ENCODE results near the gene COLEC11.
A peak's percentile ranks its signal among the peaks of the same experiment; 100 is the strongest.
"Not testable (repeated sequence)": the region's sequence is repeated elsewhere in the genome, so short reads cannot be mapped to it uniquely, and the experiment has no call there.

COLEC11 gene

GRCh38 chr2:3633089-3633981 lies 38.4 kb downstream of the COLEC11 start:
- peak; percentile 58 for DNase-seq (ENCODE audit: low spot score)
- H3K4me3 ChIP-seq = no peak overlapping the region
- TF ChIP-seq CTCF (IDR thresholded peaks at IDR 0.05) = no peak
- H3K27ac ChIP-seq = no peak overlapping the region

GRCh38 chr2:3633982-3634595 lies 39.2 kb downstream of the COLEC11 start:
- no peak overlapping the region for H3K27ac ChIP-seq
- no peak overlapping the region for H3K4me3 ChIP-seq
- DNase-seq (ENCODE audit: low spot score) = peak; percentile 35
- no peak for TF ChIP-seq CTCF (IDR thresholded peaks at IDR 0.05)

GRCh38 chr2:3634596-3635121 lies 39.7 kb downstream of the COLEC11 start:
- Histone ChIP-seq H3K4me3 (no peak overlapping the region), H3K27ac (no peak overlapping the region)
- no peak for TF ChIP-seq CTCF (IDR thresholded peaks at IDR 0.05)
- peak; percentile 57 for DNase-seq (ENCODE audit: low spot score)

GRCh38 chr2:3635171-3635974 lies 40.5 kb downstream of the COLEC11 start:
- peak; percentile 56 for DNase-seq (ENCODE audit: low spot score)
- no peak overlapping the region for H3K27ac ChIP-seq
- TF ChIP-seq CTCF (IDR thresholded peaks at IDR 0.05) = no peak
- no peak overlapping the region for H3K4me3 ChIP-seq

- not testable (repeated sequence) for H3K27ac ChIP-seq; DNase-seq (ENCODE audit: low spot score); H3K4me3 ChIP-seq
Measured at GRCh38 chr2:3635975-3636327, 41.0 kb downstream of the COLEC11 start.

- H3K4me3 ChIP-seq = no peak overlapping the region
- peak; percentile 54 for DNase-seq (ENCODE audit: low spot score)
- no peak overlapping the region for H3K27ac ChIP-seq
- no peak for TF ChIP-seq CTCF (IDR thresholded peaks at IDR 0.05)
Measured at GRCh38 chr2:3636586-3637310, 41.8 kb downstream of the COLEC11 start.
